T-helper 1 cell (primary cell): ENCODE data around the gene PPM1L.
"Not testable (repeated sequence)": the region's sequence is repeated elsewhere in the genome, so short reads cannot be mapped to it uniquely, and the experiment has no call there.

Experiments used
- DNase-seq, 5 donors: peaks; one replicate each; pipeline ENCODE4 v3.0.0-alpha.2; 2012 to 2020

The PPM1L gene

GRCh38 chr3:160941885-160942494 lies 186.0 kb downstream of the PPM1L start:
- DNase-seq = peak in 4 of 5 donors; percentile 32 to 62 (median 50)

- no peak for DNase-seq
Observed at GRCh38 chr3:160943996-160944395, 188.0 kb downstream of the PPM1L start.

- DNase-seq = no peak
Observed at GRCh38 chr3:160945336-160945735, 189.3 kb downstream of the PPM1L start.

GRCh38 chr3:160948273-160948672 lies 192.2 kb downstream of the PPM1L start:
- DNase-seq = no peak

- no peak for DNase-seq
Observed at GRCh38 chr3:160949460-160949859, 193.4 kb downstream of the PPM1L start.

- no peak for DNase-seq
Observed at GRCh38 chr3:160950542-160950941, 194.5 kb downstream of the PPM1L start.

GRCh38 chr3:160950954-160951353 lies 194.9 kb downstream of the PPM1L start:
- DNase-seq = no peak

- no peak for DNase-seq
Observed at GRCh38 chr3:160951642-160952487, 195.8 kb downstream of the PPM1L start.

GRCh38 chr3:160953686-160954085 lies 197.7 kb downstream of the PPM1L start:
- DNase-seq = no peak

GRCh38 chr3:160956785-160957184 lies 200.8 kb downstream of the PPM1L start:
- peak in 1 of 5 donors; percentile 30 for DNase-seq

GRCh38 chr3:160960568-160960967 lies 204.5 kb downstream of the PPM1L start:
- no peak for DNase-seq

GRCh38 chr3:160963949-160964348 lies 207.9 kb downstream of the PPM1L start:
- DNase-seq = no peak

- DNase-seq = no peak
Observed at GRCh38 chr3:160968761-160969160, 212.7 kb downstream of the PPM1L start.

GRCh38 chr3:160973067-160973809 lies 217.2 kb downstream of the PPM1L start:
- DNase-seq = no peak

- no peak for DNase-seq
Observed at GRCh38 chr3:160977773-160978172, 221.7 kb downstream of the PPM1L start.

GRCh38 chr3:160980740-160981139 lies 224.7 kb downstream of the PPM1L start:
- DNase-seq = peak in 1 of 5 donors; percentile 19

- peak in 1 of 5 donors; percentile 58 for DNase-seq
Observed at GRCh38 chr3:160981217-160981938, 225.3 kb downstream of the PPM1L start.

- DNase-seq = no peak
Observed at GRCh38 chr3:160982491-160982890, 226.5 kb downstream of the PPM1L start.

- DNase-seq = not testable (repeated sequence)
Observed at GRCh38 chr3:160983900-160984299, 227.9 kb downstream of the PPM1L start.

- no peak for DNase-seq
Observed at GRCh38 chr3:160986069-160986468, 230.0 kb downstream of the PPM1L start.

- DNase-seq = no peak
Observed at GRCh38 chr3:160987982-160988964, 232.2 kb downstream of the PPM1L start.
